GM12878 (cell line): ENCODE results near the gene ITGA2.

ENCODE experiments used
- CTCF ChIP-seq, 3 experiments: IDR thresholded peaks in 2 of 3; conservative IDR thresholded peaks in 1 of 3; 2 replicates each; pipeline ENCODE4 v1.5.1; 2011; ENCODE audit warnings: low read depth in 3 of 3, low read length in 3 of 3, mild to moderate bottlenecking in 3 of 3, control low read depth in 2 of 3, moderate library complexity in 2 of 3, inconsistent platforms in 1 of 3, mixed read lengths in 1 of 3; ENCODE audit not compliant: control insufficient read depth in 2 of 3, insufficient read depth in 1 of 3; ENCODE audit errors: extremely low read depth in 1 of 3
- JUNB ChIP-seq: IDR thresholded peaks from 2 replicates; pipeline ENCODE4 v1.6.1; 2016; ENCODE audit warnings: antibody characterized with exemption, mild to moderate bottlenecking
- ZSCAN29 ChIP-seq: fragments of 450-650 bp; IDR thresholded peaks from 2 replicates; pipeline ENCODE4 v1.6.1; 2017; ENCODE audit warnings: mild to moderate bottlenecking, moderate library complexity

GRCh38 chr5:53010814-53011213 is 21.7 kb downstream of the ITGA2 start:
- no peak for TF ChIP-seq ZSCAN29
- TF ChIP-seq CTCF (IDR thresholded peaks at IDR 0.05 in 2 of 3, conservative IDR thresholded peaks at IDR 0.05 in 1 of 3; ENCODE audit: control insufficient read depth in 2 of 3, extremely low read depth in 1 of 3, insufficient read depth in 1 of 3, low read depth in 3 of 3, low read length in 3 of 3): no peak
- TF ChIP-seq JUNB: no peak
